Natural killer cell (primary cell): ENCODE results near the gene PCDHA3. TPM values are rescaled to one million over a fixed set of nuclear protein-coding genes. Genes with fewer than 3 reads are reported as not detected.
"Not testable (repeated sequence)": the region's sequence is repeated elsewhere in the genome, so short reads cannot be mapped to it uniquely, and the experiment has no call there.

Experiments
- ATAC-seq, 3 donors: fragments of 150-1000 bp in 2 of 3; fragments of 200-7000 bp in 1 of 3; cut with Tn5 transposase; 1 replicate in 1 of 3; 2 replicates in 2 of 3; pipeline ENCODE4 v1.10.0; 2021; ENCODE audit warnings: mild to moderate bottlenecking in 2 of 3, moderate library complexity in 2 of 3
- DNase-seq, 2 donors: peaks; one replicate each; pipeline versions ENCODE4 v3.0.0 to v3.0.0-alpha.2; 2013 to 2021; ENCODE audit warnings: mixed read lengths in 1 of 2
- H3K27ac ChIP-seq: one replicate; pipeline ENCODE4 v1.5.1; 2013; ENCODE audit warnings: mild to moderate bottlenecking, low read length
- H3K27me3 ChIP-seq: one replicate; pipeline ENCODE4 v1.6.1; 2013; ENCODE audit warnings: low read length; ENCODE audit not compliant: control insufficient read depth, insufficient read depth
- H3K36me3 ChIP-seq: one replicate; pipeline ENCODE4 v1.6.1; 2013; ENCODE audit warnings: low read length; ENCODE audit not compliant: control insufficient read depth, insufficient read depth
- H3K4me1 ChIP-seq: one replicate; pipeline ENCODE4 v1.6.1; 2013; ENCODE audit warnings: low read length; ENCODE audit not compliant: control insufficient read depth, insufficient read depth
- H3K4me3 ChIP-seq: one replicate; pipeline ENCODE4 v1.5.1; 2013; ENCODE audit warnings: low read length
- H3K9me3 ChIP-seq: one replicate; pipeline ENCODE4 v1.6.1; 2013; ENCODE audit warnings: low read length; ENCODE audit not compliant: control insufficient read depth, insufficient read depth
- H3K27ac Mint-ChIP-seq, 2 donors: one replicate each; pipeline ENCODE4 v1.8.0; 2022; ENCODE audit warnings: mild to moderate bottlenecking in 2 of 2, mixed read lengths in 2 of 2, moderate library complexity in 1 of 2
- H3K27me3 Mint-ChIP-seq, 2 donors: one replicate each; pipeline ENCODE4 v1.8.0; 2022; ENCODE audit warnings: low read depth in 2 of 2, mixed read lengths in 2 of 2
- H3K36me3 Mint-ChIP-seq: one replicate; pipeline ENCODE4 v1.8.0; 2022; ENCODE audit warnings: mixed read lengths
- H3K4me1 Mint-ChIP-seq, 2 donors: one replicate each; pipeline ENCODE4 v1.8.0; 2022; ENCODE audit warnings: mixed read lengths in 2 of 2
- H3K4me3 Mint-ChIP-seq: one replicate; pipeline ENCODE4 v1.8.0; 2022; ENCODE audit warnings: mild to moderate bottlenecking, moderate library complexity, mixed read lengths
- H3K9me3 Mint-ChIP-seq, 2 donors: one replicate each; pipeline ENCODE4 v1.8.0; 2022; ENCODE audit warnings: mixed read lengths in 2 of 2
- CTCF ChIP-seq: fragments of 200-600 bp; IDR thresholded peaks from one replicate; pipeline ENCODE4 v1.8.0; 2022; ENCODE audit warnings: antibody characterized with exemption
- WGBS: methylation state at CpG from one replicate; pipeline ENCODE4 v1.1.7; 2013; ENCODE audit warnings: missing lambda C conversion rate; ENCODE audit not compliant: insufficient coverage; 5-methylcytosine and 5-hydroxymethylcytosine counted together
- intact Hi-C: fragments of 100-400 bp; cut with micrococcal nuclease; formaldehyde crosslinking; loops from one replicate; pipeline ENCODE4 v1.14.2; 2022
- total RNA-seq, 4 donors: library from RNA; stranded (reverse); fragments of 120-200 nt in 1 of 4; gene quantifications; one replicate each; pipeline versions ENCODE4 v1.2.3 to v1.2.4, GENCODE V29; 2013 to 2022

The PCDHA3 gene
- total RNA-seq, 3 donors from 2014 or later (not counting 1 experiment from before 2014, with no cell fraction given) = not detected

GRCh38 chr5:140796718-140797095 lies 4.2 kb upstream of the PCDHA3 start:
- WGBS = 62% methylated on average over 39 of the region's 39 CpGs
- Mint-ChIP-seq H3K27ac (no peak overlapping the region), H3K36me3 (peaks cover 14% of the 10 kb centered on the region), H3K4me3 (no peak overlapping the region), H3K27me3 (peaks cover 11 to 19% of the 10 kb centered on the region in 2 donors), H3K4me1 (no peaks in the 10 kb centered on the region), H3K9me3 (peaks cover 2 to 3% of the 10 kb centered on the region in 2 donors)
- Histone ChIP-seq H3K9me3 (peaks cover 19% of the 10 kb centered on the region), H3K4me3 (no peak overlapping the region), H3K36me3 (no peaks in the 10 kb centered on the region), H3K27me3 (peaks cover 17% of the 10 kb centered on the region), H3K27ac (no peak overlapping the region), H3K4me1 (no peaks in the 10 kb centered on the region)
- no peak for ATAC-seq
- no peak for TF ChIP-seq CTCF
- DNase-seq = no peak
- intact Hi-C loops = no loop called here

DNA sequence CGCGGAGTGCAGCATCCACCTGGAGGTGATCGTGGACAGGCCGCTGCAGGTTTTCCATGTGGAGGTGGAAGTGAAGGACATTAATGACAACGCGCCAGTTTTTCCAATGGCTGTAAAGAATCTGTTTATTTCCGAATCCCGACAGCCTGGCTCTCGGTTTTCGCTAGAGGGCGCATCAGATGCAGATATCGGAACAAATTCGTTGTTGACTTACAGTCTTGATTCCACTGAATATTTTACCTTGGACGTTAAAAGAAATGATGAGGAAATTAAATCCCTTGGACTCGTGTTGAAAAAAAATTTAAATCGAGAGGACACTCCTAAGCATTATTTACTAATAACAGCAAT lies 611 bp downstream of the PCDHA3 start:
- Histone ChIP-seq H3K27me3 (peaks cover 9% of the 10 kb centered on the region), H3K9me3 (peaks cover 22% of the 10 kb centered on the region), H3K36me3 (no peaks in the 10 kb centered on the region), H3K4me3 (no peak overlapping the region), H3K27ac (no peak overlapping the region), H3K4me1 (no peaks in the 10 kb centered on the region)
- DNase-seq = no peak
- peaks cover 2 to 4% of the 10 kb centered on the region in 2 donors for H3K9me3 Mint-ChIP-seq
- no peak overlapping the region for H3K4me3 Mint-ChIP-seq
- H3K27ac Mint-ChIP-seq = no peak overlapping the region
- no peaks in the 10 kb centered on the region for H3K4me1 Mint-ChIP-seq
- H3K27me3 Mint-ChIP-seq = peaks cover 6 to 7% of the 10 kb centered on the region in 2 donors
- WGBS = 25% methylated on average over 16 of the region's 16 CpGs
- peaks cover under 1% of the 10 kb centered on the region for H3K36me3 Mint-ChIP-seq
- no peak for TF ChIP-seq CTCF
- no peak for ATAC-seq
- intact Hi-C loops = no loop called here

- H3K4me3 Mint-ChIP-seq, H3K27ac ChIP-seq, H3K4me1 Mint-ChIP-seq, DNase-seq, H3K36me3 Mint-ChIP-seq, H3K4me3 ChIP-seq, H3K27me3 ChIP-seq, H3K27ac Mint-ChIP-seq, H3K9me3 Mint-ChIP-seq, H3K36me3 ChIP-seq, ATAC-seq, intact Hi-C loops, H3K27me3 Mint-ChIP-seq, H3K4me1 ChIP-seq: not testable (repeated sequence)
- 56% methylated on average over 45 of the region's 45 CpGs for WGBS
- peaks cover 19% of the 10 kb centered on the region for H3K9me3 ChIP-seq
Observed at GRCh38 chr5:140802381-140802780, 1.5 kb downstream of the PCDHA3 start.

DNA sequence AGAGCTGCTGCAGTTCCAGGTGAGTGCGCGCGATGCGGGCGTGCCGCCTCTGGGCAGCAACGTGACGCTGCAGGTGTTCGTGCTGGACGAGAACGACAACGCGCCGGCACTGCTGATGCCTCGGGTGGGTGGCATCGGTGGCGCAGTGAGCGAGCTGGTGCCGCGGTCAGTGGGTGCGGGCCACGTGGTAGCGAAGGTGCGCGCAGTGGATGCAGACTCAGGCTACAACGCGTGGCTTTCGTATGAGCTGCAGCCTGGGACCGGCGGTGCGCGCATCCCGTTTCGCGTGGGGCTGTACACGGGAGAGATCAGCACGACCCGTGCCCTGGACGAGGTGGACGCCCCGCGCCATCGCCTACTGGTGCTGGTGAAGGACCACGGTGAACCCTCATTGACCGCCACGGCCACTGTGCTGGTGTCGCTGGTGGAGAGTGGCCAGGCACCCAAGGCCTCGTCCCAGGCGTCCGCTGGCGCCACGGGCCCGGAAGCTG lies 2.0 kb downstream of the PCDHA3 start:
- no peak overlapping the region for H3K4me3 ChIP-seq
- Mint-ChIP-seq H3K4me1 (no peaks in the 10 kb centered on the region), H3K36me3 (peaks cover 5% of the 10 kb centered on the region), H3K9me3 (peaks cover 2 to 4% of the 10 kb centered on the region in 2 donors), H3K27ac (no peak overlapping the region), H3K4me3 (no peak overlapping the region), H3K27me3 (peaks cover 6 to 7% of the 10 kb centered on the region in 2 donors)
- peaks cover 9% of the 10 kb centered on the region for H3K27me3 ChIP-seq
- no peaks in the 10 kb centered on the region for H3K36me3 ChIP-seq
- DNase-seq (no peak), ATAC-seq (no peak)
- H3K27ac ChIP-seq = no peak overlapping the region
- 57% methylated on average over 53 of the region's 53 CpGs for WGBS
- H3K9me3 ChIP-seq = peaks cover 23% of the 10 kb centered on the region
- no peaks in the 10 kb centered on the region for H3K4me1 ChIP-seq
- intact Hi-C loops = no loop called here
- no peak for TF ChIP-seq CTCF
